ENCODE data around the gene SSC4D. TPM values are rescaled to one million over a fixed set of nuclear protein-coding genes. Genes with fewer than 3 reads are reported as not detected.
"Not testable (repeated sequence)": the region's sequence is repeated elsewhere in the genome, so short reads cannot be mapped to it uniquely, and the experiment has no call there.

Gene SSC4D
- total RNA-seq, 4 donors from 2014 or later: 0.41 TPM; not detected in 3

DNA sequence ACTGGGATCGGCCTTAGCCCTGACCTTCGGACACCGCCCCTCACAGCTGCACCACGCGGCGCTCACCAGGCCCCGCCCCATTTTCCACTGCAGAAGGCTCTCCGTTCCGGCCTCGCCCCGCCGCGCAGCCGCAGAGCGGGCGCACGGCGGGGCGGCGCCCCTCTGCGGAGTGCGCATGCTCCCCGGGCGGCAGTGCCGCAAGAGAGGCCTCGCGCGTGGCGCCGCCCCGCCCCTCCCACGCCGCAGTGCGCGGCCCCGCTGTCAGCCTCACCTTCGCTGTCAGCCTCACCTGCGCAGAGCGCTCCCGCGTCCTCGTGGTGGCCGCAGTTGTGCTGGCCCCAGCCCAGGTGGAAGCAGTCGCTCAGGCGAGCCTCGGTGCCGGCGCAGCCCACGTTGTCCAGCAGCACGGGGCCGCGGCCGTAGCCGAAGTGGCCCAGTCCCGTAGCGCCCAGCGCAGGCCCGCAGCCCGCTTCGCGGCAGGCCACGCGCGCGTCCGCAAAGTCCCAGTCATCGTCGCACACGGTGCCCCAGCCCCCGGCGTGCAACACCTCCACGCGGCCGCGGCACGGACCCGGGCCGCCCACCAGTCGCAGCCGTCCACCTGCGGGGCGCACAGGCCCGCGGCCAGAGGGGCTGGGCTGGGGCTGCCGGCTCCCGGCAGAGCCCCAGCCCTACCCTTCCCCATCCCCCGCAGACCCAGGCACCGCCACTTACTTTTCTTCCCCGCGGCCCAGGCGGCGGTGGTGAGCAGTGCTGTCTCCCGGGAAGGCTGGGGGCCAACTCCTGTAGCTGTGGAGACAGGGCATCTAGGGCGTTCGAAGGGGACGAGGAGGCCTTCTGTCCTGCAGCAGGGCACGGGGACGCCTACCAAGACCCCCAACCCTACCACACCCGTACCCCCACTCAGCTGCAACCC lies 16.1 kb downstream of the SSC4D start:
- Histone ChIP-seq H3K27me3 (no peaks in the 10 kb centered on the region), H3K9me3 (no peaks in the 10 kb centered on the region), H3K4me3 (peak overlapping the region; percentile 44 to 76 (median 58)), H3K27ac (peak overlapping the region; percentile 87 to 93 (median 92)), H3K4me1 (peaks cover 12 to 36% (median 25%) of the 10 kb centered on the region in 4 donors), H3K36me3 (no peaks in the 10 kb centered on the region)
- TF ChIP-seq CTCF (IDR thresholded peaks at IDR 0.05) (peak in 1 of 5 experiments; percentile 5), POLR2AphosphoS5 (IDR thresholded peaks at IDR 0.05) (peak; percentile 84 to 93 (median 92)), POLR2A (IDR thresholded peaks at IDR 0.05) (peak; percentile 81), EP300 (IDR thresholded peaks at IDR 0.05; ENCODE audit: low read depth) (no peak)
- intact Hi-C loops (cut with DNase I; ENCODE audit: low total_unique reads): no loop called here
- WGBS, 2 donors (ENCODE audit: low coverage in 1 of 2): 2% methylated on average over 68 of the region's 99 CpGs; no CpG with 5 or more reads in 1 of the 2 donors
- peak; percentile 97 for DNase-seq
- in situ Hi-C loops (cut with MboI; ENCODE audit: low pct_ligation_motif_present in 1 of 4, low pct_unique_long_range_greater_than_20kb in 1 of 4, low sequenced_read_pairs in 3 of 4): no loop called here

DNA sequence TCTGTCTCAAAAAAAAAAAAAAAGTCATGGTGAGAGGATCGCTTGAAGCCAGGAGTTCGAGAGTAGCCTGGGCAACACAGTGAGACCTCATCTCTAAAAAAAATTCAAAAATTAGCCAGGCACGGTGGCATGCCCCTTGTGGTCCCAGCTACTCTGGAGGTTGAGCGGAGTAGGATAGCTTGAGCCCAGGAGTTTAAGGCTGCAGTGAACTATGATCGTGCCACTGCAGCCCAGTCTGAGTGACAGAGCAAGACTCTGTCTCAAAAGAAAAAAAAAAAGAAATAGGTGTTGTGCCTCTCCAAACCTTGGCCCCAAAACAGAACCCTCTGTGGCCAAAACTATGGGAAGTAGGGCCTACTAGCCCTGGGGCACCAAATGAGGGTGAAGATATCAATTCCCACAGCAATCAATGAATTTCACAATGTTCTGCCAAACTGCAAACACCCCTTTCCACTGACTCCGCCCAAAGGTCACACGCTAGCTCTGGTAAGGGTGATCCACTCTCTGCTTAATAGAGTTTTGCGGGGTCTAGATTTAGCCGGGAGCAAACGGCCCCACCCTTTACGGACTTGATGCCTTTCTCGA lies 16.9 kb downstream of the SSC4D start:
- Histone ChIP-seq H3K4me3 (peak overlapping the region in 3 of 4 donors; percentile 44 to 76 (median 67)), H3K27ac (peak overlapping the region; percentile 87 to 93 (median 92)), H3K27me3 (no peaks in the 10 kb centered on the region), H3K4me1 (peaks cover 12 to 33% (median 24%) of the 10 kb centered on the region in 4 donors), H3K36me3 (no peaks in the 10 kb centered on the region), H3K9me3 (no peaks in the 10 kb centered on the region)
- no peak for DNase-seq
- in situ Hi-C loops (cut with MboI; ENCODE audit: low pct_ligation_motif_present in 1 of 4, low pct_unique_long_range_greater_than_20kb in 1 of 4, low sequenced_read_pairs in 3 of 4): no loop called here
- intact Hi-C loops (cut with DNase I; ENCODE audit: low total_unique reads): no loop called here
- no peak for TF ChIP-seq EP300 (IDR thresholded peaks at IDR 0.05; ENCODE audit: low read depth)
- TF ChIP-seq POLR2A (IDR thresholded peaks at IDR 0.05): no peak
- TF ChIP-seq CTCF (IDR thresholded peaks at IDR 0.05): no peak
- TF ChIP-seq POLR2AphosphoS5 (IDR thresholded peaks at IDR 0.05): no peak
- 34 to 60% methylated on average over 3 to 12 of the region's 12 CpGs for WGBS, 2 donors (ENCODE audit: low coverage in 1 of 2)

DNA sequence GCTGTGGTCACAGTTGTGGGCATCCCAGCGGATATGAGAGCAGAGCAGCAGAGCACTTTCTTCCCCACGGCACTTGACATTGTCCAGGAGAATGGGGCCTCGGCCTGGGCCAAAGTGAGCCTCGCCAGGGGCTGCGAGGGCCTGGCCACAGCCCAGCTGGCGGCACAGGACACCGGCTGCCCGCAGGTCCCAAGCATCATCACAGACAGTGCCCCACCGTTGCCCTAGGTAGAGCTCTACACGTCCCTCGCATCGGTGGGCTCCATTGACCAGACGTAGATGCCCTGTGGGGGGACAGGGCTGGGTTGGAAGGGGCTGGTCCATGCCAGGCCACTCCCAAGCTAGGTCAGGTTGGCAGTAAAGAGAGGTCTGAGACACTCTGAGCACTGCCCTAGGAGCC lies 19.4 kb downstream of the SSC4D start:
- Histone ChIP-seq H3K9me3 (no peaks in the 10 kb centered on the region), H3K27ac (no peak overlapping the region), H3K4me3 (no peak overlapping the region), H3K27me3 (no peaks in the 10 kb centered on the region), H3K36me3 (no peaks in the 10 kb centered on the region), H3K4me1 (peaks cover 7 to 20% (median 15%) of the 10 kb centered on the region in 4 donors)
- WGBS, 2 donors (ENCODE audit: low coverage in 1 of 2): 96% methylated on average over 13 of the region's 13 CpGs; no CpG with 5 or more reads in 1 of the 2 donors
- intact Hi-C loops (cut with DNase I; ENCODE audit: low total_unique reads): no loop called here
- TF ChIP-seq POLR2AphosphoS5 (IDR thresholded peaks at IDR 0.05): no peak
- TF ChIP-seq EP300 (IDR thresholded peaks at IDR 0.05; ENCODE audit: low read depth): no peak
- TF ChIP-seq POLR2A (IDR thresholded peaks at IDR 0.05): no peak
- no peak for TF ChIP-seq CTCF (IDR thresholded peaks at IDR 0.05)
- in situ Hi-C loops (cut with MboI; ENCODE audit: low pct_ligation_motif_present in 1 of 4, low pct_unique_long_range_greater_than_20kb in 1 of 4, low sequenced_read_pairs in 3 of 4): no loop called here
- DNase-seq: no peak

DNA sequence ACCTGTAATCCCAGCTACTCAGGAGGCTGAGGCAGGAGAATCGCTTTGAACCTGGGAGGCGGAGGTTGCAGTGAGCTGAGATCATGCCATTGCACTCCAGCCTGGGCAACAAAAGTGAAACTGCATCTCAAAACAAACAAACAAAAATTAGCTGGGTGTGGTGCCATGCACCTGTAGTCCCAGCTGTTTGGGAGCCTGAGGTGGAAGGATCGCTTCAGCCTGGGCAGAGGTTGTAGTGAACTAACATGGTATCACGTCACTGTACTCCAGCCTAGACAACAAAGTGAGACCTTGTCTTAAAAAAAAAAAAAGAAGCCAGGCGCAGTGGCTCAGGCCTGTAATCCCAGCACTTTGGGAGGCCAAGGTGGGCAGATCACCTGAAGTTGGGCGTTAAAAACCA lies 21.7 kb downstream of the SSC4D start:
- Histone ChIP-seq H3K27ac (peak overlapping the region in 2 of 4 donors; percentile 35 to 42), H3K4me1 (peaks cover 4 to 10% (median 7%) of the 10 kb centered on the region in 4 donors)
- peak; percentile 28 for DNase-seq
- in situ Hi-C loops (cut with MboI; ENCODE audit: low pct_ligation_motif_present in 1 of 4, low pct_unique_long_range_greater_than_20kb in 1 of 4, low sequenced_read_pairs in 3 of 4); H3K4me3 ChIP-seq; H3K27me3 ChIP-seq; H3K36me3 ChIP-seq; intact Hi-C loops (cut with DNase I; ENCODE audit: low total_unique reads); H3K9me3 ChIP-seq: not testable (repeated sequence)
- 64 to 65% methylated on average over 4 to 6 of the region's 6 CpGs for WGBS, 2 donors (ENCODE audit: low coverage in 1 of 2)

Data from transverse colon (tissue), 4 donors.